Measurements from ENCODE around the gene ARHGAP10. TPM values are rescaled to one million over a fixed set of nuclear protein-coding genes. Genes with fewer than 3 reads are reported as not detected.

ARHGAP10 gene
- polyA plus RNA-seq, 1 experiment = 20.2 TPM

GRCh38 chr4:147823130-147823529, 91.2 kb downstream of the ARHGAP10 start:
- ChIA-PET POLR2A (no interaction called here), CTCF (interaction anchor here (1.0 to 1.5 kb wide), 2 partner anchors 44 kb away, joined by 3 to 5 read pairs; no protein-coding TSS in a partner anchor)
- H3K36me3 ChIP-seq (ENCODE audit: control insufficient read depth, insufficient read depth, low read length) = no peaks in the 10 kb centered on the region
- TF ChIP-seq, protein P1, sequence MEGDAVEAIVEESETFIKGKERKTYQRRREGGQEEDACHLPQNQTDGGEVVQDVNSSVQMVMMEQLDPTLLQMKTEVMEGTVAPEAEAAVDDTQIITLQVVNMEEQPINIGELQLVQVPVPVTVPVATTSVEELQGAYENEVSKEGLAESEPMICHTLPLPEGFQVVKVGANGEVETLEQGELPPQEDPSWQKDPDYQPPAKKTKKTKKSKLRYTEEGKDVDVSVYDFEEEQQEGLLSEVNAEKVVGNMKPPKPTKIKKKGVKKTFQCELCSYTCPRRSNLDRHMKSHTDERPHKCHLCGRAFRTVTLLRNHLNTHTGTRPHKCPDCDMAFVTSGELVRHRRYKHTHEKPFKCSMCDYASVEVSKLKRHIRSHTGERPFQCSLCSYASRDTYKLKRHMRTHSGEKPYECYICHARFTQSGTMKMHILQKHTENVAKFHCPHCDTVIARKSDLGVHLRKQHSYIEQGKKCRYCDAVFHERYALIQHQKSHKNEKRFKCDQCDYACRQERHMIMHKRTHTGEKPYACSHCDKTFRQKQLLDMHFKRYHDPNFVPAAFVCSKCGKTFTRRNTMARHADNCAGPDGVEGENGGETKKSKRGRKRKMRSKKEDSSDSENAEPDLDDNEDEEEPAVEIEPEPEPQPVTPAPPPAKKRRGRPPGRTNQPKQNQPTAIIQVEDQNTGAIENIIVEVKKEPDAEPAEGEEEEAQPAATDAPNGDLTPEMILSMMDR (IDR thresholded peaks at IDR 0.05; ENCODE audit: insufficient read depth, low read depth, low read length) = no peak
- no peak for DNase-seq (ENCODE audit: low read depth)
- no peak overlapping the region for H3K4me3 ChIP-seq (ENCODE audit: low read depth, low read length)
- no peaks in the 10 kb centered on the region for H3K27me3 ChIP-seq (ENCODE audit: control insufficient read depth, insufficient read depth, low read length)

DNA sequence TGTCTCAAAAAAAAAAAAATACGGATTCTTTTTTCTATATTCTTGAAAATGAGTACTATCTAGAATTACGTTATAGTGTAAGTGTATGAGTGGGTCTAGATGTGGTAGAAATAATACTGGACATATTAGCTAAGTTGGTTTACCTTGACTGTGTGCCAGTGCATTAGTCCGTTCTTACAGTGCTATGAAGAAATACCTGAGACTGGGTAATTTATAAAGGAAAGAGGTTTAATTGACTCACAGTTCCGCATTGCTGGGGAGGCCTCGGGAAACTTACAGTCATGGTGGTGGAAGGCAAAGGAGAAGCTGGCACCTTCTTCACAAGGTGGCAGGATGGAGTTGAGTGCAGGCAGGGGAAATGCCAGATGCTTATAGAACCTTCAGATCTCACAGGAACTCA, 92.4 kb downstream of the ARHGAP10 start:
- Histone ChIP-seq H3K4me3 (ENCODE audit: low read depth, low read length) (no peak overlapping the region), H3K27me3 (ENCODE audit: control insufficient read depth, insufficient read depth, low read length) (no peaks in the 10 kb centered on the region), H3K36me3 (ENCODE audit: control insufficient read depth, insufficient read depth, low read length) (no peaks in the 10 kb centered on the region)
- TF ChIP-seq, protein P1 (IDR thresholded peaks at IDR 0.05; ENCODE audit: insufficient read depth, low read depth, low read length) = no peak
- ChIA-PET CTCF (interaction anchor here (0.5 to 1.6 kb wide), 4 partner anchors 8 to 258 kb away, joined by 3 to 4 read pairs (median 3); no protein-coding TSS in a partner anchor), POLR2A (no interaction called here)
- no peak for DNase-seq (ENCODE audit: low read depth)

DNA sequence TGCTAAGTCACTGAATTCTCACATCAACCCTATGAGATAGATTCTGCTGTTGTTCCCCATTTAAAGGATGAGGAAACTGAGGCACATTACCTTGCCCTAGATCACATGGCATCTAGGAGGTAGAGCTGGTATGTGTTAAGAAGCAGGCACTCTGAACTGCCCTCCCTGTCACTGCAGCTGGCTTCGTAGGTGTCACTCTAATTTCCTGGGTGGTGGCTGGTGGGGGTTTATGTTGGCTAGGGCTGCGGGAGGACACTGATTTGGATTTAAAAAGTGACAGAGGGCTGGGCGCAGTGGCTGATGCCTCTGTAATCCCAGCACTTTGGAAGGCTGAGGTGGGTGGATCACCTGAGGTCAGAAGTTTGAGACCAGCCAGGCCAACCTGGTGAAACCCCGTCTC, 93.0 kb downstream of the ARHGAP10 start:
- CTCF ChIA-PET = interaction anchor here (0.5 to 1.6 kb wide), 3 partner anchors 8 to 258 kb away, joined by 3 to 4 read pairs (median 3); no protein-coding TSS in a partner anchor
- Histone ChIP-seq H3K4me3 (ENCODE audit: low read depth, low read length) (no peak overlapping the region), H3K27me3 (ENCODE audit: control insufficient read depth, insufficient read depth, low read length) (no peaks in the 10 kb centered on the region), H3K36me3 (ENCODE audit: control insufficient read depth, insufficient read depth, low read length) (no peaks in the 10 kb centered on the region)
- POLR2A ChIA-PET = no interaction called here
- TF ChIP-seq, protein P1 (IDR thresholded peaks at IDR 0.05; ENCODE audit: insufficient read depth, low read depth, low read length) = no peak
- no peak for DNase-seq (ENCODE audit: low read depth)

GRCh38 chr4:147825451-147826287, 93.8 kb downstream of the ARHGAP10 start:
- TF ChIP-seq, protein P1 (IDR thresholded peaks at IDR 0.05; ENCODE audit: insufficient read depth, low read depth, low read length) = no peak
- ChIA-PET CTCF (interaction anchor here (1.6 kb wide), 1 partner anchor 9 kb away, joined by 4 read pairs; no protein-coding TSS in a partner anchor), POLR2A (no interaction called here)
- no peak overlapping the region for H3K4me3 ChIP-seq (ENCODE audit: low read depth, low read length)
- H3K36me3 ChIP-seq (ENCODE audit: control insufficient read depth, insufficient read depth, low read length) = no peaks in the 10 kb centered on the region
- H3K27me3 ChIP-seq (ENCODE audit: control insufficient read depth, insufficient read depth, low read length) = no peaks in the 10 kb centered on the region
- no peak for DNase-seq (ENCODE audit: low read depth)

DNA sequence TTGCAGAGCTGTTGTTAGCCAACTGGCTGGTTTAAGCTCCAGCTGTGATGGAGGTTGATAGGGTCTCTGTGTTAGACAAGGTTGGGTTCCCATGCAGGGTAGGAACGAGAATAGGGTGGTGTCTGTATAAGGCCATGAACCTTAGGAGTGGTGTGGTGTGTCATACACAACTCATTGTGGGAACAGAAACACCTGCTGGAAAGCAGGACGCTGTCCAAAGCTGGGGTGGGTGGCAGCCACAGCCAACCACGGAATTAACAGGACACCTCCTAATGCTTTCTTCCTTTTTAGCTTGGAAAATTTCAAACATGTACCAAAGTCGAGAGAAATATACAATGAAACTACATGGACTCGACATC, 94.4 kb downstream of the ARHGAP10 start:
- no peaks in the 10 kb centered on the region for H3K36me3 ChIP-seq (ENCODE audit: control insufficient read depth, insufficient read depth, low read length)
- TF ChIP-seq, protein P1 (IDR thresholded peaks at IDR 0.05; ENCODE audit: insufficient read depth, low read depth, low read length) = no peak
- CTCF ChIA-PET = no interaction called here
- H3K4me3 ChIP-seq (ENCODE audit: low read depth, low read length) = no peak overlapping the region
- POLR2A ChIA-PET = no interaction called here
- no peak for DNase-seq (ENCODE audit: low read depth)
- H3K27me3 ChIP-seq (ENCODE audit: control insufficient read depth, insufficient read depth, low read length) = no peaks in the 10 kb centered on the region

Measured in BJ (cell line).